ENCODE results near the gene OVAAL.
"Not testable (repeated sequence)": the region's sequence is repeated elsewhere in the genome, so short reads cannot be mapped to it uniquely, and the experiment has no call there.

OVAAL gene

DNA sequence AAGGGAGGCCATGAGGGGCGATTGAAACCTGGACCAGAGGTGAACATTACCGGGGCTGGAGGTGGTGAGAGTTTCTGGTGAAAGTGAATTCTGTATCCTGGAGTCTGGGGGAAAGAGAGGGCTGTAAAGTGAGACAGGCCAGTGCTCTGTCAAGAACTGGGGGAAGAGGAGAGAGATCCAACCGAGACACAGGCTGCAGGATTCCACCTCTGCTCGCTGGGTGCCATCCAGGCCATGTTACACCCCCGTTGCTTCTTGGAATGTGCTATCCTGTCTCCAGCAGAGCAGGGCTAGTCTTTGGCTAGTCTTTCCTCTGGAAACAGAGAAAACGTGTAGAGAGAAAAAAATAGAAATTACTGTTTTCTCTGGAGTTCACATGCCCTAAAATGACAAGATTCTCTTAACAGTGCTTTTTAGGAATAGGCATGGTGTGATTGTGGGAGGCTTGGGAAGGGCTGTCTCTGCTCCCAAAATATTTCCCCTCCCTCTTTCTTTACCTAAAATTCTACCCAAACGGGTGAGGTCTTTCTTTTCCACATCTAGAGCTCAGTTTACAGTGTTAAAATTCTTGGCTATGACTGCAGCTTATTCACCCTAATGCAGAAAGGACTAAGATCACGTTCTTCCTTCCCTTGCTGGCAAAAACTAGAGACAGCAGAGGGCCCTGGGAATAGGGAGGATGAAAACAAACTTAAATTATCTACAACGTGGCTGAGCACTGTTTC lies 16.5 kb upstream of the OVAAL start:
- no peak for DNase-seq

DNA sequence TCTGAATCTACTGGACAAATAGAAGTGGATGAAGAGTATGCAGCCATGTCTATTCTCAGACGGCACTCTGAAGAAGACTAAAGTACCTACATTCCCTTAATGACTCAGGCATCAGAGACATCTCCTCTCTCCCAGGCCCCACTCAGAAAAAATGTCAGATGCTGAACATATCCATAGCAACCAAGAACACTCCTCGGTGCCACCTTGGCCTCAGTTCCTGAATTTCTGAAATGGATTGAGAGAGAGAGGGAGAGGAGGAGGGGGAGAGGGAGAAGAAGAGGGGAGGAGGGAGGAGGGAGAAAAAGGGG lies 16.0 kb upstream of the OVAAL start:
- no peak for DNase-seq

GRCh38 chr1:180544050-180544449 lies 14.7 kb upstream of the OVAAL start:
- DNase-seq: no peak

- DNase-seq: no peak
These were observed 12.8 kb upstream of the OVAAL start for GRCh38 chr1:180545991-180546390.

GRCh38 chr1:180548686-180549317 lies 10.0 kb upstream of the OVAAL start:
- no peak for DNase-seq

- not testable (repeated sequence) for DNase-seq
These were observed 9.0 kb upstream of the OVAAL start for GRCh38 chr1:180549770-180550169.

DNA sequence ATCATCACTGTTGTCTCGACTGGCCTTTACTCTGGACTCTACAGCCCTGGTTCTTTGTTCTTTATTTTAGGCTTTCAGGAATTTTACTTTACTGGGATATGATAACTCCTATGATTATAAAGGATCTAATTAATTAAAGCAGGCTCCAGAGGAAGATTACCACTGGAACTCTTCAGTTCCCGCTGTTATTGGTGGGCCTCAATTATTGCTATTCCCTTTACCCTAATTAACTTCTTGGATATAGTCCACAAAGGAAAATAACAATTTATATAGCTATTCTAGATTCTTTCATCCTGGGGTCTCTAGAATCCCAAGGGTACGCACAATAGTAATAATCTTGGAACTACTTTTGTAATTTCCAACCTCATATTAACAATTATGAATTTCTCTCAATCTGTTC lies 8.5 kb upstream of the OVAAL start:
- no peak for DNase-seq

GRCh38 chr1:180551997-180552396 lies 6.8 kb upstream of the OVAAL start:
- no peak for DNase-seq

GRCh38 chr1:180553046-180553445 lies 5.7 kb upstream of the OVAAL start:
- not testable (repeated sequence) for DNase-seq

GRCh38 chr1:180555411-180555810 lies 3.4 kb upstream of the OVAAL start:
- no peak for DNase-seq

DNA sequence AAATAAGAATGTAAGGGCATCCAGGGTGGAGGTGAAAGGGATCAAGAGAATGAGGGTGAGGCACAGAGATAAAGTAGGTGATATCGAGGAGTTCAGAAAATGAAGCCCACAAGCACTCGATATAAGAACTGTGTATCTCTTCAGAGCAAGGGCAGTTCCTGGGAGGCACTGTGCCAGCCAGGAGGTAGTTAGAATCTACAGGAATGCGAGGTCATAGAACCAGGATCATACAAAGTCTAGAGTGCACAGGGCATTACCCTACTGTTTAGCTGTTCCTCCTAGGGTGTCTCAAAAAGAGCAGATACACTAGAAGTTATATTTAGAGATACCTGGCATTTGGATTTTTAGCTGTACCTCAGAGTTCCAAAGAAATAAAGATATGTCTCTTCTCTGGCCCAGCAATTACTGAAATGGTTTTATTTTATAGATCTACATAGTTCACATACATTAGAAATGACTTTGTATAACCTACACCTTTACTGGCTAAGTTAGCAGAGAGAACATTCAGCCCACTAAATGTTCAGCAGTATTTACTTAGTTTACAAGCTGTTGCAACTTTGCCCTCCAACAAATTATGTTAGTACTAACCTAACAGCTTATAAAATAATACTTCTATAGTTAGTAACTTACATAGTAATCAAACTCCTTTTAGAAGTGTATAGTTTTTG lies 1.6 kb downstream of the OVAAL start:
- no peak for DNase-seq

DNA sequence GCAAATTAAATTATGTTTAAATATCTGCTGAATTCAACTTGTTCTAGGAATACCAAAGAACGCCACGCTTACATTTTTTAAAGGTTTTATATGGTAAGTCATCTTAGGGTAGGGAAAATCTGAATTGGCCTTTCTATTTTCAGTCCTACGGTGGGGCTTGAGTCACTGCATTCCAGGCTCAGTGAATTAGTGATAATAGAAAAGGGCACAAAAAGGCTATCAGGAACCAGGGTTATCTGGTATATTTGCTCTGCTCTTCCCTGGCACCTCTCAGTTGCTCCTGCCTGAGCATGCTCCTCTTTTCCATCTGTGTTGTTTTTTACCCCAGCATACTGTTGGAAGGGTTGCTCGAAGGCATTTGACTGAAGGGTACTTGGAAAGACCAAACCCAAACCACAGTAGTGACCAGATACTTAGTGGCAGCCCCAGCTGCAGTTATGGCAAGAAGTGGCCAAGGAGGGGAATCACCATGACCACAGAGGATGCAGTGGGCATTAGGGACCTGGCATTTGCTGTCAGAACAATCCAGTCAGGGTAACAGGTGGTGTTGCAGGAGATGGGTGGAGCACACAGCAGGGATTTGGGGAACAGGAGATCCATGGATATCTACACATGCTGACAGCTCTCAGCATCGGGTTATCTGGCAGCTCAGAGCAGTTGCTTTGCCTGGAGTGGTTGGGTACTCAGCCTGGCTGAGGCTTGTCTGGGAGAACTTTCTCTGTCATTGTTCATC lies 2.3 kb downstream of the OVAAL start:
- DNase-seq: no peak

GRCh38 chr1:180562640-180563025 lies 3.9 kb downstream of the OVAAL start:
- no peak for DNase-seq

DNA sequence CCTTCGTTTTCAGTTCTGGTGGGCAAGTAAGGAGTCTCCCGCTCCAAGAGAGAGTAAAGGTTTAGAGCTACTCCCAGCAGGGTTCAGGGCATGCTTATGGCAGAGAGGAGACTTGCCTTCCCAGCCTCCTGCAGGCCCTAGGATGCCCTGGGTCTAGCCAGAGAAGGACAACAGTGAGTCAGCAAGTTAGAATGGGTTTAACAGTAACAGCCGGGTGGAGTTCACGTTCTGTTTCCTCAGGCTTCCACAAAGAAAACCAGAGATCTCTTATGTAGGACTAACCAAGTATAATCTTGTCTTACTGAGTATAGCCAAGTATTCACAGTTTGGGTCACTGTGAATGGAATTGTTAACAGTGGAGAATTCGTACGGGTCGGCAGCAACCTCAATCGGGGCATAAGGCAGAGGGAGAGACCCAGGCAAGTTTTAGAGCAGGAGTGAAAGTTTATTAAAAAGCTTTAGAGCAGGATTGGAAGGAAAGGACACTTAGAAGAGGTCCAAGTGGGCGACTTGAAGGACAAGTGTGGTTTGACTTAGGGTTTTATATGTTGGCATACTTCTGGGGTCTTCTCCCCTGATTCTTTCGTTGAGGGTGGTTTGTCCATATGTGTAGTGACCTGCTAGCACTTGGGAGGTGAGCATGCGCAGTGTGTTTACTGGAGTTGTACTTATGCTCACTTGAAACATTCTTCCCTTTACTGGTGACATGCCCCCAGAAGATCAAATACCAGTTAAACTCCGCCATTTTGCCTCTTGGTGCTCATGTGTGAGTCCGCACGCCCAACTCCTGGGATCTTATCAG lies 4.5 kb downstream of the OVAAL start:
- no peak for DNase-seq

DNA sequence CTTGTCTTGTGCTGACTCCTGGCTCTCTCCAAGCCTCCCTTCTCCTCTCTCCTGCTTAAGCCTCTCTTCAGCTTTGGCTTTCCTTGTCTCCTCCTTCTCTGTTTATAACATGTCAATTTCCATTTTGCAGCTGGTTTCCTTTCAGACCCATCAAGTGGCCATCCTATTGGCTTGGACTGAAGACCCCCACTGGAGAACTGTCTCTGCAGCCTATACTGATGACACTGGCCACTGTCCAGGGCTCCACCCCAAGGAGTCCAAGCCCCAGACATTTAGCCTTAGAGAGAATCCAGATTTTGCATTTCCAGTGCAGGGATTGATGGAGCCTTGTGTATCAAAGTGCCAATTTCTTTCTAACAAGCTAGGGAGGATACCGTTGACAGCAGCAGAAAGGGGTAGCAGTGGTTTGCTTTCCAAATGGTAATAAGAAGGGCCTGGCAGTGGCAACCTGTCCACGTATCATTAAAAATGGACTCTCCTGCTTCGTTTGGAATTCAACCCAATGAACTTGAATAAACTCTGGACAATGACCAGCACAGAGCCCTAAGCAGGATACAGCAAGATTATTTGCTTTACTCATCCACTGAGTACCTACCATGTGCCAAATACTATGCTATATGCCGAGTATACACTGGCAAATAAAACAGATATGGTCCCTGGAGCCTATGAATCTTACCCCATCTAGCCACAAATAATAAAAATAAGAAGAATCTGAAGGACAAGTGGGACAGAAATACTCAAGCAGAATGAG lies 6.5 kb downstream of the OVAAL start:
- DNase-seq: no peak

- no peak for DNase-seq
These were observed 7.3 kb downstream of the OVAAL start for GRCh38 chr1:180566026-180566425.

- no peak for DNase-seq
These were observed 7.7 kb downstream of the OVAAL start for GRCh38 chr1:180566495-180566894.

DNA sequence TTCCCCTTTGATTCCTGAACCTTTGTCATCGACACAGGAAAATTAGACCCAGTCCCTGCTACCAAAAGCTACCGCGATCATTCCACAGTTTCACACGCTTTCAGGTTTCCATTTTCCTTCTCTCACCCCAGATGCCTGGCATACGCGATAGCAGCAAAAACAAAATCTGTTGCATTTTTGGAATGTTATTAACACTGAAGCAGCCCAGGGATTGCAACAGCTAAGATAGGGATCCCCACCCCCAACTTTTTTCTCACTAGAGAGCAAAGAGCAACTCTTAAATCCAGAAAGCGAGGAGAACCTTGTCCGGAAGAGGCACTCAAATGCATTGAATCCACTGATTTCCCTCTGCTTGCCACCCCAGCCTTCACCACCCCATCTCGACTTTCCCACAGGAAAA lies 8.9 kb downstream of the OVAAL start:
- DNase-seq: no peak

DNA sequence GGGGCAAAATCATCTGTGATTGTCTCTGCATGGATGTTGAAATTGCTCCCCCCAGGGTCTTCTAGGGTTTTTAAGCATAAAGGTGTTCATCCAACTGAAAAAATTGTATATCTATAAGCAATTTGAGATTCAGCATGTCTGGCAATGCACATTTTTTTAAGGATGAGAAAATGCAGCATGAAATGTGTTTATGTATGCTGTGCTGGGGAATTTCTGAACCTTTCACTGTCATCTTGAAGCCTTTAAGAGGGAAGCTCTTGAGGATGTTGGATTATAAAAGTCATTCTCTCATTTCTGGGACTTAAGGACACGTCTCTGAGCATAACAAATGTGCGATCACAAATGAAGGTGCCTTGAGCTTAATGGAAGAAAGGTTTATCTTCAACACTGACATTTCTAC lies 9.4 kb downstream of the OVAAL start:
- no peak for DNase-seq

DNA sequence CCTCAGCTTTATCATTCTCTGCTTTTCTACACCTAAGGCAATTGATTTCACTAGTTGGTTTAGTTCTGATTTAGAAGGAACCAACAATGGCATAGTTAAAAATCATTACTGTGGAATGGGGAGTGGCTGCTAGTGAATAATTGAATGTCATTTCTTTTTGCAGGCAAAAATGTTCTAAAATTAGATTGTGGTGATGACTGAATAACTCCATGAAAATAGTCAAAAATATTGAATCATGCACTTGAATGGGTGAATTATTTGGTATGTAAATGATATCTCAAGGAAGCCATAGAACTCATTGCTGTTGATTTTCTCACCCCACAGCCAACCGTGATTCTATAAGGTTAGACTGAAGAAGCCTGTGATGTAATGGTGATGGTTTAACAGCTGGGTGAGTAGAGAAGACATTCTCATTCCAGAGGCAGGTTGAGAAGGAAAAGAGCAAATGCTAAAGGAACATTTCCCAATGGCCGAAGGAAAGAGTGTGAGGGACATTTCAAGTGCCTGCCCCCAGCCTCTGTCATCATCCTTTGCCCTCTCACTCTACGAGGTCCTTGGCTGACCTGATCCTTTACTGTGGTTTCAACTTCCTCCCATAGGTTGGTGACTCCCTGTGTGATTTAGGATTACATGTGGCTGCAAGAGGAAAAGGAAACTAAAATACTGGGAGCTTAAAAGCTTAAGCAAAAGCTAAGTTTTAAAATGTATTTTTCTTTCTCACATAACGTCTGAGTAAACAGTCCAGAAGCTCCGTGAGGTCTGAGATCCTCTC lies 12.5 kb downstream of the OVAAL start:
- DNase-seq: no peak
